Stimulated activated CD4-positive, alpha-beta T cell treated with anti-CD3 and anti-CD28 coated beads, Interleukin-15, amount 100 ng/mL, for 48 hours (primary cell): ENCODE measurements around the gene SP8.
"Not testable (repeated sequence)": the region's sequence is repeated elsewhere in the genome, so short reads cannot be mapped to it uniquely, and the experiment has no call there.

ENCODE experiments used
- DNase-seq, 2 donors: peaks; one replicate each; pipeline ENCODE4 v3.0.0-alpha.2; 2020; ENCODE audit warnings: low read depth in 2 of 2

SP8 gene

DNA sequence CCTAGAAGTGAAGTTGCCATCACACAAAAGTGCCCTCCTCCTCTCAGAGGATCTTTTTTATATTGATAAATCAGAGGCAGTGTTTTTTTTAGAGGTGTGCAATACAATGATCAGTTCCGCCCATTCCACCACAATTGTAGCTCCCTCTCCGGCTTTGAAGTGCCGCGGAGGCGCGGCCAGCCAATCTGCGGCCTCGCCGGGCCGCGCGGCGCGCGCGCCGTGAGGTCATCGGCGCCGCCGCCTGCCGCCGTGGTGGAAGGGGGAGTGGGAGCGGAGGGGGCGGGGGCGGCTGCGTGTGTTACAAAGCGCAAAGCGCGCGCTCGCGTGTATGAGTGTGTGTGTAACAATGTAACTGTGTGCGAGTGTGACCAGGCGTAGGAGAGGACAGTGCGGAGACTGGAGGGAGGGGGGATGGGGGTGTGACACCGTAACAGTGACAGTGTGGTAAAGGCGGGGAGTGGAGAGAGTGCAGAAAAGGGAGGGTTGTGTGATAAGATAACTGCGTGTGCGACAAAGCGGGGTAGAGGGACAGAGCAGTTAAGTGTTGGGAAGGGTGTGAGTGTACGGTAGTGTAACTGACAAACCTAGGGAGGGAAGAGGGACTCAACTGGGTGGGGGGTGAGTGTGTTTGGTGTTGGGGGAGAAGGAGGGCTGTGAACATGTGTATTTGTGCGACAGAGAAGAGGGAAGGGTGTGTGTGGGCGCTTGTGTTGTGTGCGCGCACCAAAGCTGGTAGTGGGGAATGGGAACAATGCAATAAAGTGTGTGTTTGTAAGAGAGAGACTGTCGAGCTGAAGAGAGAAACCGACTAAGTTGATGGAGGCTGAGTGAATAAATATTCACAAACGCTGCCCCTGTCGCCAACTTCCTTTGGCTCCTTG, at the start of gene SP8:
Gene SP8, minus strand, starts transcription at position 108 of the 881 bp plus-strand sequence. Its CDS starts 88 bp downstream, at position 20.
- DNase-seq: no peak

DNA sequence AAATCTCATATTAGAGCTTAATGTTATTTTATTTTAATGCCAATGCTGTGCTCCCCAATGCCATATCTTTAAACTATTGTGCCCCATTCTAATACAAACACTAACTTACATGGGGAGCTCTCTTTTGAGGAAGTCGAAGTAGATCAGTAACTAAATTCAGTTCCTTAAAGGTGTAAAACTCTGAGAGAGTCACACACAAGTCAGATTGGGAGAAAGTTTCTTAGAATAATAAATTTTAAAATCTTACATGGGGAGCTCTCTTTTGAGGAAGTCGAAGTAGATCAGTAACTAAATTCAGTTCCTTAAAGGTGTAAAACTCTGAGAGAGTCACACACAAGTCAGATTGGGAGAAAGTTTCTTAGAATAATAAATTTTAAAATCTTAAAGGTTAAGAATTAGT, 49.7 kb upstream of the SP8 start:
- not testable (repeated sequence) for DNase-seq

GRCh38 chr7:20835111-20835750, 48.5 kb upstream of the SP8 start:
- DNase-seq: no peak

DNA sequence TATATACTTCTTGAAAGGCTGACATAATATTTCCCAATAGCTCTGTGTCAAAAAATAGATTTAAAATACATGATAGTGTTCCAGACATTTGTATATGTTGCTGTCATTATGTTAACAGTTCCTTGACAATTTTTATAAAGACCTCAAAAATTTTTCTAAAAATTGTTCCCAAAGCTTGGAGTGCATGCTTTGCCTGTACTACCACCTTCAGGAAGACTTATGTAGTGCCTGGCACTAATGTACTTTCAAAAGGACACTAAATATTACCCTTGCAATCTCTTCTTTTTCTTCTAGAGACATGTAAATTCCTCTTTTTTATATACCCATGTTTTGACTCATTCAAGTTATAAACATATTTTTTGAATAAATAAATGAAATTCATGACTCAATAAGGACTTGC, 48.0 kb upstream of the SP8 start:
- DNase-seq: no peak

- DNase-seq: no peak
Observed at GRCh38 chr7:20831956-20832355, 45.3 kb upstream of the SP8 start.

DNA sequence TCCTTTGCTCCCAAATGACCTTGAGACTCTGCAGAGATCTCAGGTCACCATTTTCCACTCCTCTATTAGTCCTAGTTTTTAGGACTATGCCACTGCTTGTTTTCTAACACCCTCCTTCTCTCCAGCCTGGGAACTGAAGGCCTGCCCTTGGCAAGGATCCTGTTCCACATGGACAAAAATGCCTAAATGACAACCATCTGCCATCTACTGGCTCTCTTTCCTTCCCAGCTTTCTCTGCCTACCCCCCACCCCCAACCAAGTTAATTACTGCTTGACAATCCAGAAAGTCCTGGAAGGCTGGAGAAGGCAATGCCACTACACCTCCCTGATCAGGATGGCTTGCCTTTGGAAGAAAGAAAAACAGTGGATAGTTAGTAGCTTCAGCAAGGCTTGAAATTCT, 44.8 kb upstream of the SP8 start:
- DNase-seq: no peak

GRCh38 chr7:20828947-20829346, 42.3 kb upstream of the SP8 start:
- no peak for DNase-seq

DNA sequence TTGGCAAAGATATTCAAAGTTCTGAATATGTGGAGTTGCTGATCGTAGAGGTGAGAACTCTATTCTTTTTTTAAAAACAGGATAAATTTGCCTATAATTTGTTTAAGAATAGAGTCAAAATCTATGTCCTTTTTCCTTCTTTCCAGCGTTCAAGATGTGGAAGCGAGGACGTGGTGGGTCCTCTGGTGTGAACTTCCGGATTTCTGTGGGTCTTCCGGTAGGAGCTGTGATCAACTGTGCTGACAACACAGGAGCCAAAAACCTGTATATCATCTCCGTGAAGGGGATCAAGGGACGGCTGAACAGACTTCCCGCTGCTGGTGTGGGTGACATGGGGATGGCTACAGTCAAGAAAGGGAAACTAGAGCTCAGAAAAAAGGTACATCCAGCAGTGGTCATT, 40.5 kb upstream of the SP8 start:
- DNase-seq: no peak

DNA sequence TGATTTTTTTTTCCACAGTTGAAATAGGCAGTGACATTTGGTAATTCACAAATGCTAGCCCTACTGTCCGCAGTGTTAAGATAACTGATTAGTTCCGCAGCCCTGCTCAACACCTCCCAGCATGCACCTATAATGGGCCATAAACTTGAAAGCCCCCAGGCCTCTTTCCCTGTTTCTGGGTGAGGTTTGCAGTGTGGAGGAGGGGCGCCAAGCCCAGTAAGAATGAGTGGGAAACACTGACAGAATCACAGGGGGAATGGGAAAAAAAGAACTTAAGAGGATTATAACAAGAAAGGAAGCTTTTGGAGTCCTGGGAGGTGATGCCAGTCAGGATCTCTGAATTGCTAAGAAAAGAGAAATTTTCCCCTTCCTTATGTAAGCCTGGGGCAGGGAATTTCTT, 39.6 kb upstream of the SP8 start:
- no peak for DNase-seq

GRCh38 chr7:20825555-20825954, 38.9 kb upstream of the SP8 start:
- DNase-seq: no peak

GRCh38 chr7:20821390-20821789, 34.7 kb upstream of the SP8 start:
- not testable (repeated sequence) for DNase-seq

- no peak for DNase-seq
Observed at GRCh38 chr7:20816372-20816959, 29.8 kb upstream of the SP8 start.

- DNase-seq: no peak
Observed at GRCh38 chr7:20804345-20804744, 17.7 kb upstream of the SP8 start.

DNA sequence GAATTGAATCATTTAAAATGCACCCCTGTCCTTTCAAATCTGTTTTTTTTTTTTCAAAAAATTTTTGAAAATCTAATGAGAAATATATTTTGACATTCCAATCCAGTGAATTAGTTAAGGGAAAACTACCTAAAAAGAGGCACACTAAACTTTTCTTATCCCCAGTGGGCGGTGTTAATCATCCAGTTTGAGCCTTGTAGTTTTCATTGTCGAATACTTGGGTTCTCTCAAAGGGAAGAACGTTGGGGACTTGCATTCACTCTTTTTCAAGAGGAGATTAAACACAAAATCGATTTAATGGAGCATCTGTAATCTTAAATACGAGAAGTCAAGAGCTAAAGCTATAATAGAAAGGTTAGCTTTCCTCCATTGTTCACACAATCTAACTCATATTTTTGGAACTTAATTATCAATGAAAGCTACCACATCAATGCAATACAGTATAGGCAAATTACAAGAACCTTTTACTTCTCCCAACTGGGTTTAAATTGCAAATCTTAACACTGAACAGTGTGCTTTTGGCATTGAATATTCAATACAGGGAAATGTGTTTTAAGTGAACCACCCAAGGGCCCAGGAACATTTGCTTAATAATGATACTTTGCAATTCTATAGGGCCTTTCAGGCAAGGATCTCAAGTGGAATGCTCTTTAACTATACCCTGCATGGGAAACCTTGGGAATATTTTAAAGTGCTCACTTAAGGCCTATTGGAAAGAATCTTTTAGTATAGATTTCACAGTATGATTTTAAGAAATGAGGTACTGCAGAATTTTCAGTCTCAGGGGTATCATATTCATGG, 13.1 kb upstream of the SP8 start:
- no peak for DNase-seq

DNA sequence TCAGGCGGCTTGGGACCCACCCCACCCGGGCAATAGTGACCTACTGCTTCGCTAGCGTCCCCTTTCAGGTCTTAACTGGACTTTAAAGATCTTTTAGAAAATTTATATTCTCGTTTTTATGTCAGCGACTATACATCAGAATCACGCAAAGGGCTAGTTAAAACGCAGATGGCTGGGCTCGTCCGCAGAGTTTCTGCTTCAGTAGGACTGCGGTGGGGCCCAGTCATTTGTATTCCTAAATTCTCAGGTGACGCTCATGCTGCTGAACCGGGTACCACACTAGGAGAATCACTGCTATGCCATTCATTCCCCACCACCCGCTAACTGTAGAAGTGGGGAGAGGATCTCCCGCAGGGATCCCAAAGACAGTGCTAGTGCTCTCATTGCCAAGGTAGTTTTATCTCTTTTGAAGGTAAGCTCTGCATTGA, 12.0 kb upstream of the SP8 start:
- no peak for DNase-seq

DNA sequence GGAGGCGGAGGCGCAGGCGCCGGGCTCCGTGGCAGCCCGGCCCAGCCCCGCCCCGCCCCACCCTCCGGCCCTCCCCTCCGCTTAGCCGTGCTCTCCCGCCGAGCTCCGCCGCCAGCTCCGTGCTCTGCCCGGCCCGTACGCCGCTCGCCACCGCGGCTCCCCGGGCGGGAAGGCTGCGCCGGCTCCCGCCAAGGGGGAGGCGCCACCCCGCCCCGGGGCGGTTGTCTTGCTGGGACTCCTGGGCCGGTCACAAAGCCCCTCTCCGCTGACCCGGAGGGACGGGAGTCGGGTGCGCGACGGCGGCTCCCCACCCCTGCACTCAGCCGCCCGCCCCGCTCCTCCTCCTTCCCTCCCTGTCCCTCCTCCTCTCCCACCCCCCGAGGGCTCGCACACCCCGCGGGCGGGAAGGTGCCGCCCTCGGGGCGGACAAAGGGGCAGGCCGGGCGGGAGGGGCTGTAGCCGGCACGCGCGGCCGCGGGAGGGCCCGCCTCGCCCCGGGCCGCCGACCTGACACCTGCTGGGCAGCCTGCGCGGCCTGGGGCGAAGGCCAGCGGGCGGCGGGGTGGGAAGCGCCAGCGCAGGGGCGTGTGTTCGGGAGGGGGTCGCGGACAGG, 11.5 kb upstream of the SP8 start:
- DNase-seq: no peak

DNA sequence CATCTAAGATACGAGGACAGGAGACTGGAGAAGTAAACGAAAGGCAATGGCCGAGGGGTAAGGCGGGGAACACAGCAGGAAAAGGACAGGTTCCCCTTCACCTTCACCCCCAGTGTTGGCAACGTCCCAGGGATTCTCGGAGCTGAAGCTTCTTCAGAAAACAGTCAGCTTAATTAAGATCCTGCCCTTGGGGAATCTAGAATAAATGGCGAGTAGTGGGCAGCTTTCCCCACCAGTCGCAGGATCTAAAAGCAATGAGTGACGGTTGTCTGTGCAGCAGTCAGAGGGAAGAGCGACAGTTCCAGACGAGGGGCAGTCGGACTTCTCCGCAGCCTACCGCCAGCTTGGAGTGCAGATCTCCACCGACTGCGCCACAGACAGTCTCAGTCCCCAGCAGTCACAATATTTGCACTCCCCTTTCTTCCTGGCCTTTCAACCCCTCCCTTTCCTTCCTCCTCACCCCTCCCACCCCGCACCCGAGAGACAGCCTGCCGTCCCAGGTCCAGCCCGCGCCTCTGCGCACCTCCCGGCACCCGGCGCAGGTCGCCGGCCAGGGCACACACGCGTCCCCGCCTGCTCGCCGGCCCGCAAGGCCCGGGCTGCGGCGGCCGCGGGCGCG, 10.9 kb upstream of the SP8 start:
- no peak for DNase-seq

- no peak for DNase-seq
Observed at GRCh38 chr7:20797042-20797461, 10.4 kb upstream of the SP8 start.

DNA sequence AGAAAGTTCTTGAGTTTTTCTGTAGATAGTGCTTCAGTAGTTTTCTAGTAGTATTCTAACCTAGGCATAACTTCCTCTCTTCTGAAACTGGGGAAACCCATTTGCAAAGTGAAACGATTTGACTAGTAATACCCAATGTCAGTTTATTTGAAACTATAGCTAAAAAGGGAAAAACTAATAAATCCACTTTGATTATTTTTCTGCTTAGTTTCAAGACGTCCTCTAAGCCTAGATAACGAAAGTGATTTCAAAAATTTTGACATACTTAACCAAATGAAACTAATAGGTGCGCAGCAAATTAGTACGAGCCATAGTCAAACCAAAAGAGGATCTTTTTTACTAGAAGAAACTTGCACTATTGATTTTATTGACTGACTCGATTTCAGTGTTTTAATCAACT, 9.8 kb upstream of the SP8 start:
- no peak for DNase-seq

GRCh38 chr7:20795881-20796280, 9.2 kb upstream of the SP8 start:
- DNase-seq: no peak

DNA sequence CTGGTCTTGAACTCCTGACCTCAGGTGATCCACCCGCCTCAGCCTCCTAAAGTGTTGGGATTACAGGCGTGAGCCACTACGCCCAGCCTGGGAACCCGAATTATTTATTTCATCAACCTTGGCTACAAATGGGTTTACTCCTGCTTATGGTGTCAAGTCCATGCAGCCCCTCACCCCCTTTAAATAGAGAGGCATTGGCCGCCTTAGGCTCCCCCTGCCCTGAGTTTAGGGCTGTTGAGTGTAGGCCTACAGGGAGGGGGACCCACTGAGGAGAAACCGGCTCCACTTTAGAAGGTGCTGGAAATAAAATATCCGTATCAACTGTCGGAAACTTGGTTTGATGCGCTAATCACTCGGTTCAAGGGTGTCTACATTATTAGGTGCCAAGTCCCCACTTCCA, 8.7 kb upstream of the SP8 start:
- DNase-seq: no peak
